HepG2 (cell line): ENCODE results near the gene BFSP1. TPM values are rescaled to one million over a fixed set of nuclear protein-coding genes. Genes with fewer than 3 reads are reported as not detected.

Experiments used
- ATAC-seq: fragments of 200-7000 bp; cut with Tn5 transposase; 3 replicates; pipeline ENCODE4 v1.9.1; 2020; ENCODE audit warnings: mild to moderate bottlenecking, moderate library complexity
- BruUV-seq: library from RNA; stranded (reverse); fragments of 400-500 nt; replicated peaks from 2 replicates; lab custom pipeline; 2021; lab: Mats Ljungman, UMichigan
- CTCF ChIA-PET: fragments of 300-600 bp; formaldehyde crosslinking; extraction: SDS; loops from one replicate; lab custom pipeline; 2021; ENCODE audit warnings: low total read pairs, inconsistent platforms, low intra/inter-chr PET ratio; lab: Yijun Ruan, JAX
- POLR2A ChIA-PET: fragments of 350-600 bp; sonication (Branson Sonifier 250); formaldehyde crosslinking; loops from one replicate; lab custom pipeline; 2020; ENCODE audit warnings: antibody characterized with exemption, inconsistent platforms; lab: Yijun Ruan, JAX
- DNase-seq: peaks from one replicate; pipeline ENCODE4 v3.0.0-alpha.2; 2015; ENCODE audit warnings: low spot score
- FAIRE-seq: peaks from 3 replicates; lab custom pipeline; 2011; peaks lifted over from hg19 to GRCh38; lab: Jason Lieb, UNC
- H2AFZ ChIP-seq: one replicate; pipeline ENCODE4 v1.6.1; 2011; ENCODE audit warnings: low read length, inconsistent platforms
- H3K27ac ChIP-seq: fragments of 300-600 bp; 3 replicates; pipeline ENCODE4 v1.8.0; 2011; ENCODE audit warnings: mixed run types, mild to moderate bottlenecking, mixed read lengths, low read length, inconsistent platforms; ENCODE audit not compliant: insufficient read depth; ENCODE audit errors: extremely low read length
- H3K27me3 ChIP-seq, 2 experiments: fragments of 200-600 bp in 1 of 2; 2 replicates in 1 of 2; 3 replicates in 1 of 2; pipeline versions ENCODE4 v1.6.0 to v1.8.0; 2011; ENCODE audit warnings: low read length in 2 of 2, mild to moderate bottlenecking in 2 of 2, moderate library complexity in 2 of 2, inconsistent platforms in 1 of 2; ENCODE audit not compliant: insufficient read depth in 2 of 2, control insufficient read depth in 1 of 2
- H3K36me3 ChIP-seq, 2 experiments: fragments of 200-600 bp in 1 of 2; replicated peaks in 1 of 2; 2 replicates in 1 of 2; 3 replicates in 1 of 2; pipeline versions ENCODE4 v1.5.1 to v1.8.0; 2011; ENCODE audit warnings: low read length in 2 of 2, inconsistent platforms in 1 of 2; ENCODE audit not compliant: insufficient read depth in 2 of 2, control insufficient read depth in 1 of 2
- H3K4me1 ChIP-seq: 2 replicates; pipeline ENCODE4 v1.5.1; 2012; ENCODE audit warnings: low read length, inconsistent platforms; ENCODE audit not compliant: insufficient read depth
- H3K4me2 ChIP-seq: 2 replicates; pipeline ENCODE4 v1.6.0; 2011; ENCODE audit warnings: low read depth, low read length, inconsistent platforms
- H3K4me3 ChIP-seq, 3 experiments: fragments of 200-600 bp in 1 of 3; sonication (generic), shearing (Covaris generic) in 1 of 3; replicated peaks in 1 of 3; 2 replicates each; pipeline ENCODE4 v1.5.1; 2011 to 2016; ENCODE audit warnings: low read length in 3 of 3, inconsistent platforms in 2 of 3, low read depth in 2 of 3, mild to moderate bottlenecking in 2 of 3, control low read depth in 1 of 3, mixed read lengths in 1 of 3; ENCODE audit not compliant: insufficient read depth in 1 of 3
- H3K79me2 ChIP-seq: one replicate; pipeline ENCODE4 v1.6.1; 2011; ENCODE audit warnings: low read length, inconsistent platforms; ENCODE audit not compliant: insufficient read depth
- H3K9ac ChIP-seq: 2 replicates; pipeline ENCODE4 v1.6.0; 2011; ENCODE audit warnings: mild to moderate bottlenecking, low read depth, low read length, inconsistent platforms; ENCODE audit not compliant: insufficient read depth
- H3K9me3 ChIP-seq: 2 replicates; pipeline ENCODE4 v1.5.1; 2012; ENCODE audit warnings: mild to moderate bottlenecking, low read length
- H4K20me1 ChIP-seq: 2 replicates; pipeline ENCODE4 v1.6.0; 2011; ENCODE audit warnings: inconsistent platforms, mild to moderate bottlenecking, low read length, moderate library complexity; ENCODE audit not compliant: insufficient read depth
- HNRNPH1 ChIP-seq: fragments of 200-400 bp; formaldehyde crosslinking; optimal IDR thresholded peaks from 2 replicates; pipeline ENCODE3; 2017; ENCODE audit warnings: mild to moderate bottlenecking, low read depth, low read length
- PRMT3 ChIP-seq: sonication (generic); formaldehyde crosslinking; IDR thresholded peaks from 2 replicates; pipeline ENCODE4 v1.8.1; 2022; ENCODE audit warnings: low read depth, mild to moderate bottlenecking, moderate library complexity, missing genetic modification reagents, borderline replicate concordance
- REXO4 ChIP-seq: sonication (generic); formaldehyde crosslinking; IDR thresholded peaks from 2 replicates; pipeline ENCODE4 v1.8.0; 2022; ENCODE audit warnings: missing genetic modification reagents, mild to moderate bottlenecking, borderline replicate concordance
- SETDB1 ChIP-seq: sonication (generic); formaldehyde crosslinking; IDR thresholded peaks from 2 replicates; pipeline ENCODE4 v1.5.1; 2020; ENCODE audit warnings: missing genetic modification reagents, mild to moderate bottlenecking, borderline replicate concordance
- SOX5 ChIP-seq: IDR thresholded peaks from 2 replicates; pipeline ENCODE4 v1.6.1; 2016; ENCODE audit warnings: borderline replicate concordance
- SRSF9 ChIP-seq: fragments of 200-400 bp; formaldehyde crosslinking; IDR thresholded peaks from 2 replicates; pipeline ENCODE4 v1.6.1; 2018; ENCODE audit warnings: borderline replicate concordance, mild to moderate bottlenecking, low read depth, low read length; ENCODE audit not compliant: insufficient read depth, poor library complexity, severe bottlenecking
- ZNF44 ChIP-seq: sonication (generic); formaldehyde crosslinking; IDR thresholded peaks from 2 replicates; pipeline ENCODE4 v1.5.1; 2020; ENCODE audit warnings: mild to moderate bottlenecking, missing genetic modification reagents
- ZNF713 ChIP-seq: sonication (generic); formaldehyde crosslinking; IDR thresholded peaks from 2 replicates; pipeline ENCODE4 v1.4.0; 2020; ENCODE audit warnings: mild to moderate bottlenecking, missing genetic modification reagents
- ZNF773 ChIP-seq: sonication (generic); formaldehyde crosslinking; IDR thresholded peaks from 2 replicates; pipeline ENCODE4 v1.4.0; 2020; ENCODE audit warnings: missing genetic modification reagents, borderline replicate concordance
- WGBS: methylation state at CpG from one replicate; pipeline ENCODE4 v1.1.6; 2017; ENCODE audit warnings: low lambda C conversion rate; 5-methylcytosine and 5-hydroxymethylcytosine counted together
- in situ Hi-C: cut with HindIII; loops from 2 replicates; pipeline ENCODE4 v1.10.0; 2017; ENCODE audit warnings: low pct_unique_long_range_greater_than_20kb; ENCODE audit not compliant: extremely low pct_ligation_motif_present
- intact Hi-C: fragments of 100-400 bp; cut with micrococcal nuclease; formaldehyde crosslinking; loops from one replicate; pipeline ENCODE4 v1.10.0; 2022; ENCODE audit not compliant: unreplicated experiment
- polyA plus RNA-seq, 8 experiments: library from polyadenylated mRNA; depleted of rRNA in 3 of 8; stranded (reverse) in 7 of 8; unstranded in 1 of 8; fragments of >200 nt; fragmentation: Illumina TruSeq in 4 of 8; extraction: Trizol in 4 of 8; gene quantifications; 2 replicates each; pipeline versions ENCODE4 v1.2.1 to v1.2.3, GENCODE V29; 2011 to 2016; ENCODE audit warnings: low read depth in 4 of 8, missing spikeins in 1 of 8, mixed read lengths in 1 of 8; ENCODE audit not compliant: insufficient read depth in 1 of 8
- total RNA-seq, 5 experiments: library from RNA; depleted of rRNA; stranded (reverse); fragments of >200 nt; fragmentation: Illumina TruSeq; extraction: Trizol; gene quantifications; 2 replicates each; pipeline ENCODE4 v1.2.3, GENCODE V29; 2016; ENCODE audit warnings: low read depth in 1 of 5

The BFSP1 gene
- total and polyA plus RNA-seq, 2 of the 13 experiments (the other 11 are each of a cell fraction or from before 2014, with no cell fraction given), result 0.22 to 0.26 TPM

- ChIA-PET POLR2A (no interaction called here), CTCF (no interaction called here)
- no peak overlapping the region for H3K9ac ChIP-seq
- no peak overlapping the region for H2AFZ ChIP-seq
- no peak for TF ChIP-seq ZNF44 (CRISPR knock-in tag)
- TF ChIP-seq REXO4 (CRISPR knock-in tag), result no peak
- TF ChIP-seq SRSF9, result no peak
- TF ChIP-seq ZNF773 (CRISPR knock-in tag), result no peak
- TF ChIP-seq SOX5 (CRISPR knock-in tag), result no peak
- no peak for TF ChIP-seq ZNF713
- TF ChIP-seq SETDB1, result no peak
- no peak for TF ChIP-seq PRMT3 (CRISPR knock-in tag)
- no peak for TF ChIP-seq HNRNPH1
- in situ Hi-C loops (no loop called here), intact Hi-C loops (no loop called here)
- no peaks in the 10 kb centered on the region for H4K20me1 ChIP-seq
- no peak overlapping the region for H3K4me3 ChIP-seq
- BruUV-seq, result no TSS peak
- no peak overlapping the region for H3K4me2 ChIP-seq
- 39% methylated on average over 7 of the region's 7 CpGs for WGBS
- no peak overlapping the region for H3K27ac ChIP-seq
- peaks cover 16 to 54% of the 10 kb centered on the region in 2 experiments for H3K27me3 ChIP-seq
- no peak for FAIRE-seq
- no peaks in the 10 kb centered on the region for H3K9me3 ChIP-seq
- H3K4me1 ChIP-seq, result no peaks in the 10 kb centered on the region
- no peak for DNase-seq
- ATAC-seq, result no peak
- H3K36me3 ChIP-seq, result no peaks in the 10 kb centered on the region
- H3K79me2 ChIP-seq, result no peaks in the 10 kb centered on the region
Measured at GRCh38 chr20:17490501-17490900, 40.7 kb downstream of the BFSP1 start.
